Stimulated activated CD8-positive, alpha-beta memory T cell treated with anti-CD3 and anti-CD28 coated beads, Interleukin-2, amount 100 ng/mL, for 48 hours (primary cell): ENCODE data around the gene RARRES2.
A peak's percentile ranks its signal among the peaks of the same experiment; 100 is the strongest.

Source experiments
- DNase-seq, 2 donors: peaks; one replicate each; pipeline ENCODE4 v3.0.0-alpha.2; 2020; ENCODE audit warnings: low read depth in 2 of 2

Gene RARRES2

GRCh38 chr7:150376560-150376959 lies 35.1 kb upstream of the RARRES2 start:
- no peak for DNase-seq

GRCh38 chr7:150375662-150376521 lies 34.5 kb upstream of the RARRES2 start:
- no peak for DNase-seq

- DNase-seq = no peak
These were observed 33.0 kb upstream of the RARRES2 start for GRCh38 chr7:150374472-150374871.

- no peak for DNase-seq
These were observed 32.6 kb upstream of the RARRES2 start for GRCh38 chr7:150374026-150374425.

- no peak for DNase-seq
These were observed 31.8 kb upstream of the RARRES2 start for GRCh38 chr7:150373049-150373801.

- no peak for DNase-seq
These were observed 31.0 kb upstream of the RARRES2 start for GRCh38 chr7:150372271-150373048.

- no peak for DNase-seq
These were observed 30.5 kb upstream of the RARRES2 start for GRCh38 chr7:150371996-150372270.

- DNase-seq = no peak
These were observed 29.9 kb upstream of the RARRES2 start for GRCh38 chr7:150371131-150371995.

- DNase-seq = no peak
These were observed 29.2 kb upstream of the RARRES2 start for GRCh38 chr7:150370612-150371071.

- DNase-seq = no peak
These were observed 28.5 kb upstream of the RARRES2 start for GRCh38 chr7:150369748-150370501.

GRCh38 chr7:150368884-150369747 lies 27.7 kb upstream of the RARRES2 start:
- no peak for DNase-seq

GRCh38 chr7:150368096-150368883 lies 26.9 kb upstream of the RARRES2 start, which contains the start of gene REPIN1:
TSS of gene REPIN1 (plus strand) at chr7:150368822. CDS start at chr7:150369712, 890 bp downstream.
- DNase-seq = peak; percentile 66 to 78

GRCh38 chr7:150367677-150368095 lies 26.3 kb upstream of the RARRES2 start:
- DNase-seq = no peak

- DNase-seq = no peak
These were observed 24.4 kb upstream of the RARRES2 start for GRCh38 chr7:150365673-150366398.

- no peak for DNase-seq
These were observed 23.8 kb upstream of the RARRES2 start for GRCh38 chr7:150365194-150365593.

GRCh38 chr7:150363872-150364271 lies 22.4 kb upstream of the RARRES2 start:
- DNase-seq = no peak

- no peak for DNase-seq
These were observed 21.9 kb upstream of the RARRES2 start for GRCh38 chr7:150363370-150363769.
